Tongue (tissue), 2 donors: Measurements from ENCODE around the gene ASTL. TPM values are rescaled to one million over a fixed set of nuclear protein-coding genes. Genes with fewer than 3 reads are reported as not detected.
A peak's percentile ranks its signal among the peaks of the same experiment; 100 is the strongest.
"Not testable (repeated sequence)": the region's sequence is repeated elsewhere in the genome, so short reads cannot be mapped to it uniquely, and the experiment has no call there.

Experiments
- DNase-seq: peaks from one replicate; pipeline ENCODE4 v3.0.0-alpha.2; 2015
- total RNA-seq: library from RNA; depleted of rRNA; stranded (reverse); fragments of >200 nt; gene quantifications from one replicate; pipeline ENCODE4 v1.2.3, GENCODE V29; 2014

The ASTL gene
- total RNA-seq, 1 donor from 2014 or later, result not detected

DNA sequence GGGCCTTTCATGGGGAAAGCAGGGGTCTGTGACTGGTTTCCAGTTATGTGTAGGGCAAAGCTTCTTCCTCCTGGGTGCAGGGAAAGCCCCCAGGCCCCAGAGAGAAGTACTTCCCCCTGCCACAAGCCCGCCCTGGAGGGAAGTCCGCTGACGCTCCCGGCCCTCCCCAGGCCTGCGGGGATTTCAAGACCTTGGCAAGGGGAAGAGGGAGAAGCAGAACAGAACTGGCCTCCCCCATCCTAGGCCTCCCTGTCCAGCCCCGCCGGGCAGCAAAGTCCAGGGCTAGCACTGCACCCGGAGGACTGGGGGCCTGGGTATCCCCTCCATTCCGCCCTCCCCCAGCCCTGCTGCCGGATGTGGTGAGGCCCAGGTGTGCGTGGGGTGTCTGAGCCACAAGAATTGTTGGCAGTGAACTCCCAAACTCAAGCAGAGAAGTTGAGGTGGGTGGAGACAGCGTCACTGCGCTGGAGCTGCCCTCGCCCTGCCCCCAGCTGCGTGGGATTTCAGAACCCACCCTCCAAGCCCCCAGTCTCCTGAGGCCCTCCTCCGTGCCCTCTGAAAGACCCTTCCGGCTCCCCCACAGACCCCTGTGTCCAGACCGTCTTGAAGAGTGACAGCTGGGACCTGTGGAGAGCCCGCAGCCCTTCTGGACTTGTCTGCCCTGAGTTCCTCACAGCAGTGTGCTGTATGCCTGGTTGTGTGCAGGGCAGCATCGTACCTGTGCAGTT lies 8.0 kb upstream of the ASTL start:
- DNase-seq, result peak; percentile 39

DNA sequence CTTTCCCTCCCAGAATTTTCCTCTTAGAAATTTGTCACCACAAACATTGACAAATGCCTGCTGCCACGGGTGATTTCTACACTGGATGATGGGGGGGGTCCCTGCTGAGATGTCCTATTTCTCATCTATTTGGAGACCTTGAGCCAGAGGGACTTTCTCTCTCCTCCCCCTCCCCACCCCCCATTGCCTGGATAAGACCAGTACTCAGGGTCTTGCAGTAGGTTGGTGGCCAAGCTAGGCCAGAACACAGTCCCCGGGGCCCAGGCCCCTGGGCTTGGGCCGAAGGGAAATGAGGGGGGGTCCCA lies 7.5 kb upstream of the ASTL start:
- no peak for DNase-seq

DNA sequence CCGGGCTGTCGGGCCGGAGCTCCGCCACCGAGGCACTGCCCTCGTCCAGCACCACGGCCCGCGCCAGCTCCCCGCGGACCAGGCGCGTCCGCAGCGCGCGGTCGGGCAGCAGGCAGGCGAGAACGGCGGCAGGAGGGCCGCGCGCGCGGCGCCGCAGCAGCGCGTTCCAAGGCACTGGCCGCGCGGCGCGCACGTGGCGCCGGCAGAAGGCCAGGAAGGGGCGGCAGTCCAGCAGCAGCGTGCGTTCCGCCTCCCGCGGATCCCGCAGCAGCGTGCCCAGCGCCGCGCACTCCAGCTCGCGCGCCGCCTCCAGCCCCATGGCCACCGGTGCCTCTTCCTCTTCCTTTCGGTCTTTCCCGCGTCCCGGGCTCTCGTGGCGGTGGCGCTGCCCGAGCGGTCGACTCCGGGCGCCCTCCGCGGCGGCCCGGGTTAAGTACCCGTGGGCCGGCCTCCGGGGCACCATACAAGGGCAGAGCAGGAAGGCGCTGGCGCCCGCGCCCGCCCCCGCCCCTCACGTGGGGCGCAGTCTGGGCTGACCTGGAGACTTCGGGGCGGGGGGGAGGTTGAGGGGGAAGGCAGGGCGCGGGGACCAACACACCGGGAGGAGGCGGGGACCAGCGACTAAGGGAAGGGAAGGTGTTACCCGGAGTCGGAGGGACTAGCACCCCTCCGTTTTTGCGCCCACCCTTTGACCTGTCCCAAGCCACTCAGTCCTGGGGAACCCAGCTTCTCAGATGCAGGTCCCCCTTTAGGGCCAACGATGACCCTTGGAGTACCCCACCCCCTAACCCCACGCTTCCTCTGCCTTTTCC lies 6.9 kb upstream of the ASTL start, which contains the start of gene DUSP2:
DUSP2 (minus strand) TSS at position 405 of the 812 bp plus-strand sequence; CDS start at position 319, 86 bp downstream.
- peak; percentile 73 for DNase-seq

- DNase-seq, result peak; percentile 50
Measured at GRCh38 chr2:96144481-96145035, 6.3 kb upstream of the ASTL start.

GRCh38 chr2:96143848-96144480 lies 5.7 kb upstream of the ASTL start:
- DNase-seq, result no peak

DNA sequence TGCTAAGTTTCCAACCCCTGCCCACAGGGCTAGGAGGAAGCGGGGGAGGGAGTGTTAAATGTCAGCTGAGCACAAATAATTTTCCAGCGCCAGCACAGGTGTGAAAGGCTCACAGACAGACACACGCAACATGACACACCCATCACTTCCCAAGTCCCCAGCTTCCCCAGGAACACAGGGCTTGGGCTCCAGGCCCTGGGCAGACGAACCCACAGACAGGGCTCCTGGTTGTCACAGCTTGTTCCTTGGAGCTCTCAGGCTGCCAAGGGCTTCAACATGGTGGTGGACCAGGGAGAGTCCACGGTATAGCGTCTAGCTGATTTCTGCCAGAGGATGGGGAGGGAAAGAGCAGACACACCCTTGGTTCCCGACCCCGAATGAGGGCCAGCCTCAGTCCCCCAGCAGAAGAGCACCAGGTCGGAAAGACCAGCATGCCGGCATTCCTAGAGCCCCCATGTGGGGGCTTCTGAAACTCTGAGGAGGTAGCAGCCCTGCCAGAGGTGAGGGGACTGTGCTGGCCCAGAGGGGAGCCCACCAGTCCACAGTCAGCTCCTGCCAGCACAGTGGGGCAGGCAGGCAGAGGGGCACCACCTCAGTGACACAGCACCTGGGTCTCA lies 5.0 kb upstream of the ASTL start:
- no peak for DNase-seq

DNA sequence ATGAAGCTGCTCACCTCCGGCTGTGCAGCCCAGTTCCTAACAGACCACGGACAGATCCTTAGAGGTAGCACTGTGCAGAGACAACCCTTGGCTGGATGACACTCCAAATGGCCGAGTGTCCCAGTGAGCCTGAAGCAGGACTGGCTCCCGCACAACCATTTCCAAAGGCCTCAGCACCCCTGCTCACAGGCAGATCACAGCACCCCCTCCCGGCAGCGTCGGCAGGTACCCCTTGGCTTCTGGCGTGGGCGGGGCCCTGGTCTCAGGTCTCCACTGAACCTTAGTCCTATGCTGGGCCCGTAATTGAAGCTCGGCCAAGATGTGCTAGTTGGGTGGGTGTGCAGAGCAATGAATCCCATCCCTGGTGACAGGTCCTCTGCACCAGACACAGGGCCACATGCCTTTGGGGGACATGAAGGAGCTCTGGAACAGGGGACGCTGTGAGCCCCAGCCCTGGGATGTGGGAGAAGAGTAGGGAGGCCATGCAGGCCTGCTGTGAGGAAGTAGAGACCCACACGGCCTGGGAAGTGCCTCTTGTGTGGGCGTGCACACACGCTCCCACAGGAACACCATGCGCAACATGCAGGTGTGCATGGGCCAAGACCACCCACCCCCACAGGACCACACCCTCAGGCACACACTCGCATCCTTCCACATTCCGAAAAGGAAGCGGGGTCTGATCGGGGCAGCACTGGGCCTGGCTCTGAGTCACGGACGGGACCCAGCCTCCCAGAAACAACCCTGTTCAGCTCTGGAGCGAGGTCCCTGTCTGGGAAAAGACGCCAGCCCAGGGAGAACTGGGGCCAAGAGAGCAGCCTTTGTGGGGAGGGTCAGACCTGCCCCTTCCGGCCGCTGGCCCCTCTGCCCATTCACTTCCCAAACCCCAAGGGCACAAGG lies 4.2 kb upstream of the ASTL start:
- no peak for DNase-seq

- DNase-seq, result not testable (repeated sequence)
Measured at GRCh38 chr2:96141624-96141967, 3.3 kb upstream of the ASTL start.

DNA sequence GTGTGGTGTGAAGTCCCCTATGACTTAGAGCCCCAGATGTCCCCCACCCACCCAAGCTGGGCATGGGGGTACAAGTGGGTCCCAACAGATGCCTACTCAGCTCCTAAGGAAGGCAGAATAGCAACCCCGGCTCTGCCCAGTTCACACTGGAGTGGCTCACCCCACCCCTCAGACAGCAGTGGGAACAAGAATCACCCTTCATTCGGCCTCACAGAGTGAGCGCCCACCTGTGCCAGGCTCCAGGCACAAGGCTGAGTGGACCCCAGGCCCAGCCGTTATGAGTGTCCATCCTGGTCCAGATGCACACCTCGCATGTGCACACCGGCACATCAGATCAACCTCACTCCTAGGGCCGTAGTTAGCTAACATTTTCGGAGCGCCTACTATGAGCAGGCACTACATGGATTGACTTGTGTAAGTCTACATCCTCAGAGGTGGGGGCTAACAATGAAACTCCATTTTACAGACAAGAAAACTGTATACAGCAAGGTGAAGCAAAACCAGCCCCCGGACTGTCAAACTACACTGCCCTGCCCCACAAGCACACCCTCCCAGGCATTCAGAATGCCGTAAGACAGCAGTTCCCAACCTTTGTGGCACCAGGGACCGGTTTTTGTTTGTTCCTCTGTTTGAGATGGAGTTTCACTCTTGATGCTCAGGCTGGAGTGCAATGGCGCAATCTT lies 2.8 kb upstream of the ASTL start:
- no peak for DNase-seq

GRCh38 chr2:96139181-96139758 lies 968 bp upstream of the ASTL start:
- DNase-seq, result no peak

- no peak for DNase-seq
Measured at GRCh38 chr2:96137321-96138178, 752 bp downstream of the ASTL start.

DNA sequence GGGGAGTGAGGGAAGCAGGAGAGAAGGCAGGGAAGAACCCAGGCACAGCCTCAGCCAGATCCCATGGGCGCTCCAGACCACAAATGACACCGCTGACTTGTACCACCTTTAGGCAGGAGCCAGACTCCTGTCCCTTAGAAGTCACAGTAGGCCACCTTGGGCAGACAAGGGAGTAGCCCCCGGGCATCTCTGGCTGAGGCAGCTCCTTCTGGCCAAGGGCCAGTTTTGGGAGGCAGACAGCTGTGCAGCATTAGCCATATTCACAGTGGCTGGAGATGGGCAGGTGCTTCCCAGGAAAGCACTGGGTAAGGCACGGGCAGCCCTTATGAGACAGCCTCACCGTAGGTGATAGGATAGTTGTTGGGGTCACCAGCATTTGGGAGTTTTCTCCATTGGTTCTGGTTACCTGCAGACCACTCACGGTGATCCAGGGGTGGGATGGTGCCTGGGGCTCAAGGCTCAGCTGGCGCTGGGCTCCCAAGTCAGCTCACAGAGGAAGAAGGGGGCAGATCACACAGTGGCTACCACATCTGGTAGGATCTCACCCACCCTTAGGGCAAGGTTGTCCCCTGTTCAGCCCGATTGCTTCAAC lies 2.1 kb downstream of the ASTL start:
- no peak for DNase-seq

GRCh38 chr2:96135621-96136020 lies 2.7 kb downstream of the ASTL start:
- no peak for DNase-seq

- DNase-seq, result no peak
Measured at GRCh38 chr2:96135171-96135570, 3.1 kb downstream of the ASTL start.

DNA sequence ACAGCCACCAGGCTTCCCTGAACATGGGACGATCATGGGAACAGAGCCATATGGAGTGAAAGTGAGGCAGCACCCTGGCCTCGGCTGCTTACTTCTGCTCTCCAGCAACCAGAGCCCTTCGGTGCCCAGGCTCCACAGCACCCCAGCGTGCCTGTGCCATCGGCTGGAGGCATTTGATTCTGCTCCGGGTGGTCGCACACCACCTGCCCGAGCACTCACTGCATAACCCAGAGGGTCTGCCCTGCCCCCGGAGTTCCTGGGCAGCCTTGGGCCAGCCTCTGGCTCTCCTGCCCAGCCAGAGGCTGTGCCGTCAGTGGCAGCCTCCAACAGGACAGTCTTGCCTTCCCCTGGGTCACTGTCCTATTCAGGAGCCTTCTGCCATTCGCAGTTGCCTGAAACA lies 3.9 kb downstream of the ASTL start:
- DNase-seq, result no peak

- DNase-seq, result no peak
Measured at GRCh38 chr2:96131813-96132745, 6.2 kb downstream of the ASTL start.

DNA sequence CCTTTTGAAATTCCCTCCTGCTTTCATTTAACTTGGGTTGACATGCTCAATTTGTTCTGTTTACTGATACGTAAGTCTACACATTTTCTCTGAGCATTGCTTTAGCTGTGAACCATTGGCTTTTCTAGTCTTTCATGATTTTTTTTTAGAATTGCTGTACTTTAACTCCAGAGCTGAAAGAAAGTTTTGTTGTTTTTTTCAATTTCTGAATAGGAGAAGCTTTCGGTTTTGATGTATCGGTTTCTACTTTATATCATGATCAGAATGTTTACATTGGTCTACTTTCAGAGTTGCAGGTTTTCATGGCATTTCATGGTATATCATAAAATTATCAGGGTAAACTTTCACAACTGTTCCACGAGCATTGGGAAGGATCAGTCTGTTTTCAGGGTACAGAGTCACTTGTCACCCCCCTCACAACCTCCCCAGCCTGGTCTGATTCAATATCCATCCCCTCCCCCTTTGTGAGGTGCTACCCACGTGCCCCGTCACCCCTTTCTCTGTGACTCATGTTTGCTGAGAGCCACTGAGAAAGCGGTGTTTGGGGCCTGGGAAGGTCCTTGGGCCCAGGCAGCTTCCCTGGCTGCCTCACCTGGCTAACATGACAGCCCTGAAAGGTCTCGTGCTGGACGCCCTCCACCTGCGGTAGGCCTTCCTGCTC lies 7.0 kb downstream of the ASTL start:
- DNase-seq, result no peak
